ENCODE results near the gene COL23A1. TPM values are rescaled to one million over a fixed set of nuclear protein-coding genes. Genes with fewer than 3 reads are reported as not detected.

COL23A1 gene
- total and polyA plus RNA-seq, 2 experiments from 2014 or later: 4.8 to 8.2 TPM

DNA sequence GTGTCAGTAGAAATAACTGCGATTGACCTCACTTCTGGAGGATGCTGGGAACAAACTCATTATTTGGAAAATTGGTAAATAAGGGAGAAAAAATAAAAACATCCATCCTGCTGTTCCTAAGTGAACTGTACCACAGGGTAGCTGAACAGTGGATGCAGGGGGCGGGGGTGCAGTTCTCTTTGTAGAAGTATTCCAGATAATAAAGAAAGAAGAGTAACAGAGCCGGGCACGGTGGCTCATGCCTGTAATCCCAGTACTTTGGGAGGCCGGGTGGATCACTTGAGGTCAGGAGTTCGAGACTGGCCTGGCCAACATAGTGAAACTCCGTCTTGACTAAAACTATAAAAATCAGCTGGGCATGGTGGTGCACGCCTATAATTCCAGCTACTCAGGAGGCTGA is 132.1 kb downstream of the COL23A1 start (continued):
- TF ChIP-seq JUNB (IDR thresholded peaks at IDR 0.05; ENCODE audit: unreplicated experiment) (no peak), STAT1 (IDR thresholded peaks at IDR 0.05; ENCODE audit: unreplicated experiment) (no peak), CREB1 (CRISPR knock-in tag; IDR thresholded peaks at IDR 0.05; ENCODE audit: low read depth) (no peak), ZNF331 (CRISPR knock-in tag; IDR thresholded peaks at IDR 0.05; ENCODE audit: low read depth) (no peak), ZNF114 (CRISPR knock-in tag; IDR thresholded peaks at IDR 0.05) (no peak)
- TF ChIP-seq, protein P1, sequence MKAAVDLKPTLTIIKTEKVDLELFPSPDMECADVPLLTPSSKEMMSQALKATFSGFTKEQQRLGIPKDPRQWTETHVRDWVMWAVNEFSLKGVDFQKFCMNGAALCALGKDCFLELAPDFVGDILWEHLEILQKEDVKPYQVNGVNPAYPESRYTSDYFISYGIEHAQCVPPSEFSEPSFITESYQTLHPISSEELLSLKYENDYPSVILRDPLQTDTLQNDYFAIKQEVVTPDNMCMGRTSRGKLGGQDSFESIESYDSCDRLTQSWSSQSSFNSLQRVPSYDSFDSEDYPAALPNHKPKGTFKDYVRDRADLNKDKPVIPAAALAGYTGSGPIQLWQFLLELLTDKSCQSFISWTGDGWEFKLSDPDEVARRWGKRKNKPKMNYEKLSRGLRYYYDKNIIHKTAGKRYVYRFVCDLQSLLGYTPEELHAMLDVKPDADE (IDR thresholded peaks at IDR 0.05): no peak

DNA sequence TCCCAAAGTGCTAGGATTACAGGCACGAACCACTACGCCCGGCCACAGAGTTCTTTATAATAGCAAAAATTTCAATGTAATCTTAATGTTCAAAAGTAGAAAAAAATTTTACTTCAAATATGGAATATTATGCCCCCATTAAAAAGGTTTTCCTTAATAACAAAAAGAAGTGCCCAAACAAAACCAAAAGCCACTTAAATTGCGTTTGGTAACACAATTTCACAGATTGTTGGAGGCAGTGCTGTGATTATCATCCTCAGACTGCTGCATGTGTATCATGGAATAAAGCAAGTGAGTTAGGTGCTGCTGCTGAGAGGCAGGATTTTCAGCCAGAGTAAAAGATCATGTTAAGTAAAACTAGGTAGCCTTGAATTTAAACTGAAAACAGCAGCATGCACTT is 132.7 kb downstream of the COL23A1 start:
- Histone ChIP-seq H3K27me3 (ENCODE audit: insufficient read depth) (no peaks in the 10 kb centered on the region), H3K4me1 (ENCODE audit: insufficient read depth) (peaks cover 13% of the 10 kb centered on the region), H3K9me2 (ENCODE audit: insufficient read depth) (no peaks in the 10 kb centered on the region), H4K20me1 (replicated peaks; ENCODE audit: insufficient read depth) (no peaks in the 10 kb centered on the region), H2AFZ (no peak overlapping the region), H3K4me3 (no peak overlapping the region), H3K4me2 (no peak overlapping the region), H3K27ac (ENCODE audit: low read depth) (no peak overlapping the region), H3F3A (replicated peaks; ENCODE audit: low read depth) (no peaks in the 10 kb centered on the region), H3K79me2 (replicated peaks; ENCODE audit: insufficient read depth) (no peaks in the 10 kb centered on the region; the same call in 1 of the 2 replicates), H3K36me3 (ENCODE audit: insufficient read depth) (no peaks in the 10 kb centered on the region)
- Mint-ChIP-seq H3K9me3 (no peaks in the 10 kb centered on the region; the same call in 2 of the 3 replicates), H3K27me3 (ENCODE audit: insufficient read depth, low read depth, poor library complexity) (peaks cover 7% of the 10 kb centered on the region), H3K36me3 (ENCODE audit: low read depth) (no peaks in the 10 kb centered on the region), H3K27ac (no peak overlapping the region), H3K4me3 (no peak overlapping the region), H3K4me1 (peaks cover 33% of the 10 kb centered on the region)
- DNase-seq (ENCODE audit: low spot score) (no peak), ATAC-seq (no peak)
- TF ChIP-seq EZH2phosphoT487 (IDR thresholded peaks at IDR 0.05; ENCODE audit: unreplicated experiment): no peak
- TF ChIP-seq CREB1 (CRISPR knock-in tag; IDR thresholded peaks at IDR 0.05; ENCODE audit: low read depth): no peak
- no peak for TF ChIP-seq JUNB (IDR thresholded peaks at IDR 0.05; ENCODE audit: unreplicated experiment)
- no peak for TF ChIP-seq EZH2 (IDR thresholded peaks at IDR 0.05; ENCODE audit: low read depth, unreplicated experiment)
- no peak for TF ChIP-seq POLR2AphosphoS5 (IDR thresholded peaks at IDR 0.05; ENCODE audit: low read depth)
- TF ChIP-seq, protein P2, sequence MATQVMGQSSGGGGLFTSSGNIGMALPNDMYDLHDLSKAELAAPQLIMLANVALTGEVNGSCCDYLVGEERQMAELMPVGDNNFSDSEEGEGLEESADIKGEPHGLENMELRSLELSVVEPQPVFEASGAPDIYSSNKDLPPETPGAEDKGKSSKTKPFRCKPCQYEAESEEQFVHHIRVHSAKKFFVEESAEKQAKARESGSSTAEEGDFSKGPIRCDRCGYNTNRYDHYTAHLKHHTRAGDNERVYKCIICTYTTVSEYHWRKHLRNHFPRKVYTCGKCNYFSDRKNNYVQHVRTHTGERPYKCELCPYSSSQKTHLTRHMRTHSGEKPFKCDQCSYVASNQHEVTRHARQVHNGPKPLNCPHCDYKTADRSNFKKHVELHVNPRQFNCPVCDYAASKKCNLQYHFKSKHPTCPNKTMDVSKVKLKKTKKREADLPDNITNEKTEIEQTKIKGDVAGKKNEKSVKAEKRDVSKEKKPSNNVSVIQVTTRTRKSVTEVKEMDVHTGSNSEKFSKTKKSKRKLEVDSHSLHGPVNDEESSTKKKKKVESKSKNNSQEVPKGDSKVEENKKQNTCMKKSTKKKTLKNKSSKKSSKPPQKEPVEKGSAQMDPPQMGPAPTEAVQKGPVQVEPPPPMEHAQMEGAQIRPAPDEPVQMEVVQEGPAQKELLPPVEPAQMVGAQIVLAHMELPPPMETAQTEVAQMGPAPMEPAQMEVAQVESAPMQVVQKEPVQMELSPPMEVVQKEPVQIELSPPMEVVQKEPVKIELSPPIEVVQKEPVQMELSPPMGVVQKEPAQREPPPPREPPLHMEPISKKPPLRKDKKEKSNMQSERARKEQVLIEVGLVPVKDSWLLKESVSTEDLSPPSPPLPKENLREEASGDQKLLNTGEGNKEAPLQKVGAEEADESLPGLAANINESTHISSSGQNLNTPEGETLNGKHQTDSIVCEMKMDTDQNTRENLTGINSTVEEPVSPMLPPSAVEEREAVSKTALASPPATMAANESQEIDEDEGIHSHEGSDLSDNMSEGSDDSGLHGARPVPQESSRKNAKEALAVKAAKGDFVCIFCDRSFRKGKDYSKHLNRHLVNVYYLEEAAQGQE (IDR thresholded peaks at IDR 0.05; ENCODE audit: unreplicated experiment): no peak
- TF ChIP-seq NANOG (IDR thresholded peaks at IDR 0.05; ENCODE audit: borderline replicate concordance): no peak
- TF ChIP-seq, protein P3, sequence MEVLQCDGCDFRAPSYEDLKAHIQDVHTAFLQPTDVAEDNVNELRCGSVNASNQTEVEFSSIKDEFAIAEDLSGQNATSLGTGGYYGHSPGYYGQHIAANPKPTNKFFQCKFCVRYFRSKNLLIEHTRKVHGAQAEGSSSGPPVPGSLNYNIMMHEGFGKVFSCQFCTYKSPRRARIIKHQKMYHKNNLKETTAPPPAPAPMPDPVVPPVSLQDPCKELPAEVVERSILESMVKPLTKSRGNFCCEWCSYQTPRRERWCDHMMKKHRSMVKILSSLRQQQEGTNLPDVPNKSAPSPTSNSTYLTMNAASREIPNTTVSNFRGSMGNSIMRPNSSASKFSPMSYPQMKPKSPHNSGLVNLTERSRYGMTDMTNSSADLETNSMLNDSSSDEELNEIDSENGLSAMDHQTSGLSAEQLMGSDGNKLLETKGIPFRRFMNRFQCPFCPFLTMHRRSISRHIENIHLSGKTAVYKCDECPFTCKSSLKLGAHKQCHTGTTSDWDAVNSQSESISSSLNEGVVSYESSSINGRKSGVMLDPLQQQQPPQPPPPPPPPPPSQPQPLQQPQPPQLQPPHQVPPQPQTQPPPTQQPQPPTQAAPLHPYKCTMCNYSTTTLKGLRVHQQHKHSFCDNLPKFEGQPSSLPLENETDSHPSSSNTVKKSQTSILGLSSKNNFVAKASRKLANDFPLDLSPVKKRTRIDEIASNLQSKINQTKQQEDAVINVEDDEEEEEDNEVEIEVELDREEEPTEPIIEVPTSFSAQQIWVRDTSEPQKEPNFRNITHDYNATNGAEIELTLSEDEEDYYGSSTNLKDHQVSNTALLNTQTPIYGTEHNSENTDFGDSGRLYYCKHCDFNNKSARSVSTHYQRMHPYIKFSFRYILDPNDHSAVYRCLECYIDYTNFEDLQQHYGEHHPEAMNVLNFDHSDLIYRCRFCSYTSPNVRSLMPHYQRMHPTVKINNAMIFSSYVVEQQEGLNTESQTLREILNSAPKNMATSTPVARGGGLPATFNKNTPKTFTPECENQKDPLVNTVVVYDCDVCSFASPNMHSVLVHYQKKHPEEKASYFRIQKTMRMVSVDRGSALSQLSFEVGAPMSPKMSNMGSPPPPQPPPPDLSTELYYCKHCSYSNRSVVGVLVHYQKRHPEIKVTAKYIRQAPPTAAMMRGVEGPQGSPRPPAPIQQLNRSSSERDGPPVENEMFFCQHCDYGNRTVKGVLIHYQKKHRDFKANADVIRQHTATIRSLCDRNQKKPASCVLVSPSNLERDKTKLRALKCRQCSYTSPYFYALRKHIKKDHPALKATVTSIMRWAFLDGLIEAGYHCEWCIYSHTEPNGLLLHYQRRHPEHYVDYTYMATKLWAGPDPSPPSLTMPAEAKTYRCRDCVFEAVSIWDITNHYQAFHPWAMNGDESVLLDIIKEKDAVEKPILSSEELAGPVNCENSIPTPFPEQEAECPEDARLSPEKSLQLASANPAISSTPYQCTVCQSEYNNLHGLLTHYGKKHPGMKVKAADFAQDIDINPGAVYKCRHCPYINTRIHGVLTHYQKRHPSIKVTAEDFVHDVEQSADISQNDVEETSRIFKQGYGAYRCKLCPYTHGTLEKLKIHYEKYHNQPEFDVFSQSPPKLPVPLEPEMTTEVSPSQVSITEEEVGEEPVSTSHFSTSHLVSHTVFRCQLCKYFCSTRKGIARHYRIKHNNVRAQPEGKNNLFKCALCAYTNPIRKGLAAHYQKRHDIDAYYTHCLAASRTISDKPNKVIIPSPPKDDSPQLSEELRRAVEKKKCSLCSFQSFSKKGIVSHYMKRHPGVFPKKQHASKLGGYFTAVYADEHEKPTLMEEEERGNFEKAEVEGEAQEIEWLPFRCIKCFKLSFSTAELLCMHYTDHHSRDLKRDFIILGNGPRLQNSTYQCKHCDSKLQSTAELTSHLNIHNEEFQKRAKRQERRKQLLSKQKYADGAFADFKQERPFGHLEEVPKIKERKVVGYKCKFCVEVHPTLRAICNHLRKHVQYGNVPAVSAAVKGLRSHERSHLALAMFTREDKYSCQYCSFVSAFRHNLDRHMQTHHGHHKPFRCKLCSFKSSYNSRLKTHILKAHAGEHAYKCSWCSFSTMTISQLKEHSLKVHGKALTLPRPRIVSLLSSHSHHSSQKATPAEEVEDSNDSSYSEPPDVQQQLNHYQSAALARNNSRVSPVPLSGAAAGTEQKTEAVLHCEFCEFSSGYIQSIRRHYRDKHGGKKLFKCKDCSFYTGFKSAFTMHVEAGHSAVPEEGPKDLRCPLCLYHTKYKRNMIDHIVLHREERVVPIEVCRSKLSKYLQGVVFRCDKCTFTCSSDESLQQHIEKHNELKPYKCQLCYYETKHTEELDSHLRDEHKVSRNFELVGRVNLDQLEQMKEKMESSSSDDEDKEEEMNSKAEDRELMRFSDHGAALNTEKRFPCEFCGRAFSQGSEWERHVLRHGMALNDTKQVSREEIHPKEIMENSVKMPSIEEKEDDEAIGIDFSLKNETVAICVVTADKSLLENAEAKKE (CRISPR knock-in tag; IDR thresholded peaks at IDR 0.05): no peak
- TF ChIP-seq STAT1 (IDR thresholded peaks at IDR 0.05; ENCODE audit: unreplicated experiment): no peak
- TF ChIP-seq, protein P1 (IDR thresholded peaks at IDR 0.05): no peak
- TF ChIP-seq ZNF331 (CRISPR knock-in tag; IDR thresholded peaks at IDR 0.05; ENCODE audit: low read depth): no peak
- no peak for TF ChIP-seq ZNF114 (CRISPR knock-in tag; IDR thresholded peaks at IDR 0.05)

Measured in GM23338 (cell line).